Stimulated activated naive B cell treated with anti-CD40 and anti-IgM and Interleukin-4, amounts not matched to agents 10 μg/mL and 1 μg/mL and 100 μg/mL, for 72 hours (primary cell): Measurements from ENCODE around the gene FARP1.

Experiments
- ATAC-seq, 2 donors: fragments of 150-1000 bp; cut with Tn5 transposase; replicated peaks; 2 replicates each; pipeline ENCODE4 v1.10.0; 2021; ENCODE audit warnings: moderate library complexity in 1 of 2
- DNase-seq: peaks from one replicate; pipeline ENCODE4 v3.0.0; 2021
- H3K27ac Mint-ChIP-seq: one replicate; pipeline ENCODE4 v1.8.0; 2022; ENCODE audit warnings: mild to moderate bottlenecking, mixed read lengths
- H3K27me3 Mint-ChIP-seq, 2 donors: one replicate each; pipeline ENCODE4 v1.8.0; 2022; ENCODE audit warnings: mixed read lengths in 2 of 2
- H3K36me3 Mint-ChIP-seq, 2 donors: one replicate each; pipeline ENCODE4 v1.8.0; 2022; ENCODE audit warnings: mixed read lengths in 2 of 2, mild to moderate bottlenecking in 1 of 2
- H3K4me1 Mint-ChIP-seq, 2 donors: one replicate each; pipeline ENCODE4 v1.8.0; 2022; ENCODE audit warnings: mixed read lengths in 2 of 2, mild to moderate bottlenecking in 1 of 2
- H3K4me3 Mint-ChIP-seq, 2 donors: one replicate each; pipeline ENCODE4 v1.8.0; 2022; ENCODE audit warnings: mild to moderate bottlenecking in 2 of 2, mixed read lengths in 2 of 2, moderate library complexity in 1 of 2
- H3K9me3 Mint-ChIP-seq, 2 donors: one replicate each; pipeline ENCODE4 v1.8.0; 2022; ENCODE audit warnings: mixed read lengths in 2 of 2, mild to moderate bottlenecking in 1 of 2

Gene FARP1

DNA sequence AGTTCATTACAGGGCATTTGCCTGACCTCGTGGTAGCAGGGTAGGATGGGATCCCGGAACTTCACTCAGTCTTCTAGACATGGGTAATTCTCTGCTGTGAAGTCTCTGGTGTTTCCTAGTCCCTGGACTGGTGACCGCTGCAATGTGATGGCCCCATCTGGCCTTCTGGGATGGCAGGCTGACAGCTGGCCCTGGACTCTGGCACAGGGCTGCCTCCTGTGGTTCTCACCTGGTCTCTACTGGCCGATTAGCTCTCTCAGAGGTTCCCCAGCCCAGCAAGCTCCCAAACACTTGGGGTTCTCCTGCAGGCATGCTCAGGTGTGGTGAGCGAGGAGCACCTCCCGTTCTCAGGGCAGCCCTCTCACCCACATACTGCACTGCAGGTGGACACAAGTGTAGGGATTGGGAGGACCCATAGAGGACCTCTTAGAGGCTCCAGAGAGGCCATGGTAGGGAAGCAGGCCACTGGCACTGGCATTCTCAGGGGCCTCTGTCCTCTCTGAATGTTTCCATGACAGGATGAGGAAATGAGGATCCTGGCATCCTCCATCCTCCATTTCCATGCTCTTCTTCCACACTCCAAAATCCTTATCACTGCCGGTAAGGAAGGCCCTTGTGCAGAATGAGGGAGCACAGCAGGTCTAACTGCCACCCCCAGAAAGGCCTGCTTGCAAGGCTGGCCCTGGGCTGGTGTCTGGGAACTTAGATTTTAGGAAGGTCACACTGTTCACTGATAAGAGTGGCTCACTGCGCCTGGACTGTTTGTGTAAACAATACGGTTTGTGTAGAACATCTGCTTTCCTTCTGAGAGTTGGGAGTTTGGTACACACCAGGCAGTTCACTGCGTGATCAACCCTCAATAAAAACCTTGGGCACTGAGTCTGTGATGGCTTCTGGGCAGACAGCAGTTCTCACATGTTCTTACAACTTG, 31.5 kb upstream of the FARP1 start:
- no peak for DNase-seq
- ATAC-seq = no peak
- Mint-ChIP-seq H3K9me3 (no peaks in the 10 kb centered on the region), H3K36me3 (no peaks in the 10 kb centered on the region), H3K4me3 (no peak overlapping the region), H3K27me3 (peaks cover 7% of the 10 kb centered on the region in 2 donors), H3K27ac (no peak overlapping the region), H3K4me1 (no peaks in the 10 kb centered on the region)

DNA sequence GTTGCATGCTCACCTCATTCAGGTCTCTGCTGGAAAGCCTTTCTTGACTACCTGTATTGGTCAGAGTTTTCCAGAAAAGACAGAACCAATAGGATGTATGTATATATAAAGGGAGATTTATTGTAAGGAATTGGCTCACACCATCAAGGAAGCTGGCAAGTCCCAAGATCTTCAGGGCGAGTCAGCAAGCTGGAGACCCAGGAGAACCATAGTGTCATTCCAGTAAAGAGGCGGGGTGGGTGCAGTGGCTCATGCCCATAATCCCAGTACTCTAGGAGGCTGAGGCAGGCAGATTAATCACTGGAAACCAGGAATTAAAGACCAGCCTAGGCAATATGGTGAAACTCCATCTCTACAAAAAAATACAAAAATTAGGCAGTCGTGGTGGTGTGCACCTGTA, 30.4 kb upstream of the FARP1 start:
- no peak for DNase-seq
- no peak overlapping the region for H3K27ac Mint-ChIP-seq
- no peak for ATAC-seq
- peaks cover 7% of the 10 kb centered on the region in 2 donors for H3K27me3 Mint-ChIP-seq
- H3K4me1 Mint-ChIP-seq = no peaks in the 10 kb centered on the region
- no peaks in the 10 kb centered on the region for H3K36me3 Mint-ChIP-seq
- H3K4me3 Mint-ChIP-seq = no peak overlapping the region
- no peaks in the 10 kb centered on the region for H3K9me3 Mint-ChIP-seq

DNA sequence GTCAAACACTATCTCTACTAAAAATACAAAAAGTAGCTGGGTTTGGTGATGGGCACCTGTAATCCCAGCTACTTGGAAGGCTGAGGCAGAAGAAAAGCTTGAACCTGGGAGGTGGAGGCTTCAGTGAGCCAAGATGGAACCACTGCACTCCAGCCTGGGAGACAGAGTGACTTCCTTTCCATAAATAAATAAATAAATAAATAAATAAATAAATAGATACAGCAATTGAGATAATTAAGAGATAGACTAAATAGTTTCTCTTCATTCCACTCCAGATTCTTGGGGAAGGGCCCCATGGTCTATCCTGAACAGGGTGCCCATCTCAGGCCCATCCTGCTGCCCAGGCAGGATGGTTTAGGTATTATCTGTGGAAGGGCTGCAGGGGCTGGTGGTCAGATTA, 24.0 kb upstream of the FARP1 start:
- Mint-ChIP-seq H3K4me1 (no peaks in the 10 kb centered on the region), H3K9me3 (peaks cover 7 to 10% of the 10 kb centered on the region in 2 donors)

DNA sequence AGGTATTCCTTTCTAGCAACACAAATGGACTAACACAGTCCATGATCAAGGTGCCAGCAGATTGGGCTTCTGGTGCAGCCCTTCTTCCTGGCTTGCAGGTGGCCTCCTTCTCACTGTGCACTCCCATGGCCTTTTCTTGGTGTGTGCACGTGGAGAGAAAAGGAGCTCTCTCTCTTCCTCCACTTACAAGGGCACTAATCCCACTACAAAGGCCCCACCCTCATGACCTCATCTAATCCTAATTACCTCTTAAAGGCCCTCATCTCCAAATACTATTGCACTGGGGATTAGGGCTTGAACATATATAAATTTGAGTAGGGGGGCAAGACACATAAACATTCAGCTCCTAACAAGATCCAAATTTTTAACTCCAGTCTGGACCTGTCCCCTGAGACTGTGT, 19.7 kb upstream of the FARP1 start:
- H3K27ac Mint-ChIP-seq = no peak overlapping the region
- peaks cover 0 to under 1% of the 10 kb centered on the region in 2 donors for H3K4me1 Mint-ChIP-seq
- H3K9me3 Mint-ChIP-seq = peaks cover 12 to 19% of the 10 kb centered on the region in 2 donors
- ATAC-seq = no peak
- H3K27me3 Mint-ChIP-seq = peaks cover 7 to 15% of the 10 kb centered on the region in 2 donors
- no peak for DNase-seq
- no peak overlapping the region for H3K4me3 Mint-ChIP-seq
- H3K36me3 Mint-ChIP-seq = peaks cover 1 to 7% of the 10 kb centered on the region in 2 donors

More for the DNA sequence above, 24.0 kb upstream of the FARP1 start:
- no peak for DNase-seq
- Mint-ChIP-seq H3K4me3 (no peak overlapping the region), H3K27ac (no peak overlapping the region), H3K27me3 (no peaks in the 10 kb centered on the region), H3K36me3 (peaks cover 0 to 1% of the 10 kb centered on the region in 2 donors)
- no peak for ATAC-seq

DNA sequence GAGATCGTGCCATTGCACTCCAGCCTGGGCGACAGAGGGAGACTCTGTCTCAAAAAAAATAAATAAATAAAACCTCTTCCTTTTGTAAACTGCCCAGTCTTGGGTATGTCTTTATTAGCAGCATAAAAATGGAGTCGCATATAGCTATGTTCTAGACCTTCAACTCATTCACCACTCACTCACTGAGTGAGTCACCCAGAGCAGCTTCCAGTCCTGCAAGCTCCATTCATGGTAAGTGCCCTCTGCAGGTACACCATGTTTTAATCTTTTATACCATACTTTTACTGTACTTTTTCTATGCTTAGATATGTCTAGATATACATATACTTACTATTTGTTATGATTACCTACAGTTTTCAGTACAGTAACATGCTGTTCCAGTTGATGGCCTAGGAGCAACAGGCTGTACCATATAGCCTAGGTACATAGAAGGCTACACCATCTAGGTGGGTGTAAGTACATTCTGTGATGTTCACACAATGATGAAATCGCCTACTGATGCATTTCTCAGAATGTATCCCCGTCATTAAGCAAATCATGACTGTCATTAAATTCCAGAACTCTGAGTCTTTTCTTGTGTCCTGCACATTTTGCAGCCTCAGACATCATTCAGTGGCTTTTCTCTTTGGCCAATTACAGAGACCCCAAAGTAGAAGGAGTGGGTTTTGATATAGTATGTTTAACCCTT, 13.7 kb upstream of the FARP1 start:
- DNase-seq (no peak), ATAC-seq (no peak)
- Mint-ChIP-seq H3K27ac (no peak overlapping the region), H3K4me1 (peaks cover 7 to 10% of the 10 kb centered on the region in 2 donors), H3K36me3 (peaks cover 1 to 2% of the 10 kb centered on the region in 2 donors), H3K4me3 (no peak overlapping the region), H3K9me3 (peaks cover 11 to 12% of the 10 kb centered on the region in 2 donors), H3K27me3 (peaks cover 17 to 28% of the 10 kb centered on the region in 2 donors)

DNA sequence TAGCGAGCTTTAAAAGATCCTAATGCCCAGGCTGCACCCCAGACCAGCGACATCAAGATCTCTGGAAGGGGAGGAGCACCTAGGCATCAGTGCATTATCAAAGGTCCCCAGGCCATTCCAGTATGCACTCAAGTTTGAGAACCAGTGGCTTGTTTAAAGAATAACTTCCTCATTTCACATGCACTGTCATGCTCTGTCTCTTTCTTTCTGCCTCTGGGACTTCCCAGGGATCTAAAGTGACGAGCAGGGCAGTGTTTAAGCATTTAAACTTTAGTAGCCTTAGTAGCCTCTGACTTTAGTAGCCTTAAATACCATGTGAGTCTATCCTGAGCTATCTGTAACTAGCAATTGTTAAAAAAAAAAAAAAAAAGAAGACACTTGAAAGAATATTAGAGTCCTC, 8.9 kb upstream of the FARP1 start:
- Mint-ChIP-seq H3K9me3 (peaks cover 0 to 3% of the 10 kb centered on the region in 2 donors), H3K4me3 (no peak overlapping the region), H3K4me1 (peaks cover 5 to 7% of the 10 kb centered on the region in 2 donors), H3K36me3 (no peaks in the 10 kb centered on the region), H3K27me3 (peaks cover 11 to 39% of the 10 kb centered on the region in 2 donors), H3K27ac (no peak overlapping the region)
- DNase-seq (peak; percentile 33), ATAC-seq (peak; percentile 97 to 99)

DNA sequence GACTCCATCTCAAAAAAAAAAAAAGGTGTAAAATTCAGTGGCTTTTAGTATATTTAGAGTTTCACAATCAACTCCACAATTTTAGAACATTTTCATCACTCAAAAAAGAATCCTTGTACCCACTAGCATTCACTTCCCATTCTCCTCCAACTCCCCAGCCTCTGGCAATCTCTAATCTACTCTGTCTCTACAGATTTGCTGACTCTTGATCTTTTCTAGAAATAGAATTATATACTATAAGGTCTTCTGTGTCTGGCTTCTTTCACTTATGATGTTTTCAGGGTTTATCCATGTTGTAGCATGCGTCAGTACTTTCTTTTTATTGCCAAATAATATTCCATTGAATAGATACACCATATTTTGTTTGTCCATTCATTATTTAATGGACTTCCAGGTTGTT, 8.0 kb upstream of the FARP1 start:
- DNase-seq (no peak), ATAC-seq (no peak)
- peaks cover 0 to 2% of the 10 kb centered on the region in 2 donors for H3K9me3 Mint-ChIP-seq
- H3K4me3 Mint-ChIP-seq = no peak overlapping the region
- H3K36me3 Mint-ChIP-seq = no peaks in the 10 kb centered on the region
- peaks cover 5 to 7% of the 10 kb centered on the region in 2 donors for H3K4me1 Mint-ChIP-seq
- H3K27me3 Mint-ChIP-seq = peaks cover 15 to 47% of the 10 kb centered on the region in 2 donors
- no peak overlapping the region for H3K27ac Mint-ChIP-seq

DNA sequence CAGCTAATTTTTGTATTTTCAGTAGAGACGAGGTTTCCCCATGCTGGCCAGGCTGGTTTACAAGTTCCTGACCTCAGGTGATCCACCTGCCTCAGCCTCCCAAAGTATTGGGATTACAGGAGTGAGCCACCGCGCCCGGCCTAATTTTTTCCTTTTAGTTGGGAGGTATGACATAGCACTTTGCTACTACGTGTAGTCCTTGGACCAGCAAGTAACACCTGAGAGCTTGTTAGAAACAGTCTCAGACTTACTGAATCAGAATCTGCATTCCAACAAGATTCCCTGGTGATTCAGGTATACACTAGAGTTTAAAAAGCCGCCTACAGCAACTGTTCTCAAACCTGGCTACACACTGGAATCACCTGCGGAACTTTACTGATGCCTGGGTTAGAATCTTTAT, 1.8 kb upstream of the FARP1 start:
- Mint-ChIP-seq H3K27me3 (peaks cover 50 to 69% of the 10 kb centered on the region in 2 donors), H3K27ac (no peak overlapping the region), H3K4me1 (peaks cover 15 to 22% of the 10 kb centered on the region in 2 donors), H3K36me3 (no peaks in the 10 kb centered on the region), H3K4me3 (no peak overlapping the region), H3K9me3 (no peaks in the 10 kb centered on the region)
- no peak for DNase-seq
- ATAC-seq = no peak

DNA sequence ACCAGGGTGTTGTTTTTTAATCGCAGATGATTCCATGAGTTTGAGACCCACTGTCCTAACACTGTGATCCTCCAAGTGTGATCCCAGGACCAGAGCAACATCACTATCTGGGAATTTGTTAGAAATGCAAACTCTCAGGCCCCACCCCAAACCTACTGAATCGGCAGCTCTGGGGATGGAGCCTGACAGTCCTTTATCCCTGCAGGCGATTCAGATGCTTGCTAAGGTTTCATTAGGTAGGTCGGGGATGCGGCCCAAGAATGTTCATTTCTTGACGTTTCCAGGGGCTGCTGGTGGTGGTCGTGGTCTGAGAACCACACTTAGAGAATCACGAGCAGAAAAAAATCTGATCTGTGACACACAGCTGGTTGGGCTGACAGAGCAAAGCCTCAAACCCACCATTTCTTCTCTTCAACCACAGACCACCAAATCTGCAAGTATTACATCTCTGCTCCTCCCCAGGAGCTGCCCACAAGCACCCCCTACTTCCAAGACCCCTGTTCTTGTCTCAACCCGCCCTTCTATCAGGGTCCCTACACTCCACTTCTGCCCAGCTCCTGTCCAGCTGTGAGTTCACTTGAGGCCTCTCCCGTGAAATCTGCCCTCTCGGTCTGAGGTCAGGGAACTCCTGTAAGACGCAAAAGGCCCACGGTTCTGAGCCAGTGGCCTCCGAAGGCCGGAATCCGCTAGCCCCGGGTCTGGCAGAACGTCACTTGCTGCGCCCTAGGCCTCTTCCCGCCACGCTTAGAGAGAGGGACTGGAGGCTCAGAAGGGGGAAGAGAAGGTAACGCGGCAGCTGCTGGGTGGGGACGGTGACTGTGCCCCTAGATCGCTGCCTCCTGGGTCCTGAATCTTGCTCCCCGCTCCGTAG, 1.1 kb upstream of the FARP1 start:
- H3K27me3 Mint-ChIP-seq = peaks cover 57 to 67% of the 10 kb centered on the region in 2 donors
- H3K4me3 Mint-ChIP-seq = peak overlapping the region; percentile 66 to 84
- DNase-seq = no peak
- H3K9me3 Mint-ChIP-seq = no peaks in the 10 kb centered on the region
- peaks cover 15 to 22% of the 10 kb centered on the region in 2 donors for H3K4me1 Mint-ChIP-seq
- no peaks in the 10 kb centered on the region for H3K36me3 Mint-ChIP-seq
- peak; percentile 30 to 40 for ATAC-seq
- H3K27ac Mint-ChIP-seq = no peak overlapping the region

DNA sequence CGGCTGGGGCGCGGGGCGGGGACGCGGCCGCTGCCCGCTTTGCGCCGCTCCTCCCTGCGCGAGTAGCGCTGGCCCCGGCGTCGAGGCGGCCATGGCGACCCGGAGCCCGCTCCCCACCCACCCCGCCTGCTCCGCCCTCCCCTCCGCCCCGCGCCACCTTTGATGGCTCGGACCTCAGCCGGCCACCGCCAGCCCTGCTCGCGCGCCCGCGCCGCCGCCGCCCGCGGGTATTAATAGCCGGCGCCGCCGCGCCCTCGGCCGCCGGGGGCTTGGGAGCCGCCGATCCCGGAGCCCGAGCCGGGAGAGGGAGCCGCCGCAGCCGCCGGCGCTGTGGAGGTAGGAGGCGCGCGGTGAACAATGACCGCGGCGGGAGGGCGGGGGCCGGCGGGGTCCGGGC, 261 bp downstream of the FARP1 start:
- Mint-ChIP-seq H3K9me3 (no peaks in the 10 kb centered on the region), H3K36me3 (no peaks in the 10 kb centered on the region), H3K4me1 (peaks cover 15 to 22% of the 10 kb centered on the region in 2 donors), H3K27ac (no peak overlapping the region), H3K27me3 (peaks cover 61 to 70% of the 10 kb centered on the region in 2 donors), H3K4me3 (no peak overlapping the region)
- ATAC-seq = peak; percentile 25 to 26
- DNase-seq = no peak

DNA sequence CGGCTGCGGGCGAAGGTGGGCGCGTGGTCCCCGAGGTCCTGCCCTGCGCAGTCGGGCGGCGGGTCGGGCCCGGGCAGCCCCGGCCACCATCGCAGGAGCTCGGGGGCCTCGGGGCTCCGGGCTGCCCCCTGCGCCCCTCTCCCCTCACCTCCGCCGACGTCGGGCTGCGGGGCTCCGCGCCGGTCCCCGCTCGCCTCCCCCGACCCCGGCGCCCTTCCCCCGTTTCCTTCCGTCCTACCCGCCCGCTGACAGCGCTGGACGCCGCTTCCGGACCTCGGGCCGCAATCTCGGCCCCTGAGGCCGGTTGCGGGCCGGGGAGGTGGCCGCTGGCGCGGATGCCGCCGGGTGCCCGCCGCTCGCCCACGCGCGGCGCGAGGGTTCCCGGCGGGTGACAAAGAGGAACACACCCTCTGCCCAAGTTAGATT, 720 bp downstream of the FARP1 start:
- Mint-ChIP-seq H3K36me3 (no peaks in the 10 kb centered on the region), H3K4me3 (peak overlapping the region; percentile 56 to 72), H3K27me3 (peaks cover 61 to 71% of the 10 kb centered on the region in 2 donors)

DNA sequence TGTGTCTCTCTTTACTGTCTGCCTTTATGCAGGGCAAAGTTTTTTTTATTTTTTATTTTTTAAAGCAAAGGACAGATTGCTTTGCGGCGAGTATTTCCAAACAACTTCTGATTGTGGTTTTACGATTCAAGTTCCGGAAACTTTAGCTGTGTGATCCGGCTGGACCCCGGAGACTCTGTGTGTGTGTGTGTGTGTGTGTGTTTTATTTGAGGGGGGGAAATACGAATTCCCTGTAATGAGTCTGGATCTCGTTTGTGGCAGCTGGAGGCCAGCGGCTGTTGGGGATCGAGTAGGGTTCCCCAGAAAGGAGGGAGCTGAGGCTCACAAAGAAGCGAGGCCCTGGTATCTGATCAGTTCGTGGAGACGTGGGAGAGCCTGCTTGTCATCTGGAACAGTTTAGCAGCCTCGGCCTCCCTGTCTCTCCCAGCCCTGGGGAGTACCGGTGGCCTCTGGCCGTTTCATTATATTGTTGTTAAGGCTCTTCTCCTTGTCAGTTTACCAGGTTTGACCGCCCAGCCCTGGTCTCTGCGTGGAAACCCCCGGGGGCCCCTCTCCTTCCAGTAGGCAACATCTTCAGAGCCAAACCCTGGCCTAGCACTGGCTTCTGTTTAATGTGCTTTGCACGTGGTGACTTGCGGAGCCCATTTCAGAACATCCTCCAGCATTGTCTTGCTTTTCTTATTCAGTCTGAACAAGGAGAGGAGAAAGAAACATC, 1.3 kb downstream of the FARP1 start:
- DNase-seq (no peak), ATAC-seq (no peak)
- peaks cover 15 to 22% of the 10 kb centered on the region in 2 donors for H3K4me1 Mint-ChIP-seq
- H3K27me3 Mint-ChIP-seq = peaks cover 65 to 74% of the 10 kb centered on the region in 2 donors
- H3K9me3 Mint-ChIP-seq = no peaks in the 10 kb centered on the region
- H3K36me3 Mint-ChIP-seq = no peaks in the 10 kb centered on the region
- no peak overlapping the region for H3K27ac Mint-ChIP-seq
- H3K4me3 Mint-ChIP-seq = peak overlapping the region; percentile 56 to 72

More for the DNA sequence above, 720 bp downstream of the FARP1 start:
- no peak for DNase-seq
- Mint-ChIP-seq H3K9me3 (no peaks in the 10 kb centered on the region), H3K4me1 (peaks cover 15 to 22% of the 10 kb centered on the region in 2 donors), H3K27ac (no peak overlapping the region)
- ATAC-seq = peak in 1 of 2 donors; percentile 22

DNA sequence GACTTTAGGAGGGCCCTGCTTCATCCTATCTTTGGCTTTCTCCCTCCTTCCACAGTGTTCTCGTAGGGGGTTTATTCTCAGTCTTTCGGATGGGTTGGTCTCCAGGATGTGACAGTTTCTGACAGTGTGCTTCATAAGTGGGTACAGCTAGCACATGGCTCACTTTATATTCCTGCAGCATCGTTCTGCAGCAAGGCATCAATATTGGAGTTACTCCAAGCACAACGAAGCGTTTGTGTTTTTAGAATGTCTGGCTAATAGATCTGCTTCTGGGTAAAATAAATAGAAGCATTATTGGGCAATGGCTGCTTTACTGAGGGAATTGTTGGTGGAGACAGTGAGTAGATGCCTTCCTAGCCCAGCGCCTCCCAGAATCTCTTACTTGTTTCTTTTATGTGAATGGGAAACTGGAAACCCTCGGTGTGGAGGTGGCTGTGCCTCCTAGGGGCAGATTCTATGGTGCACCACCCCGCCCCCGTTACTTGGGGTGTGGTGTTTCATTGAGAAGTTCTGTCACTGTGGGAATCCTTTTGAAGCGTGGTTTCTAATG, 2.0 kb downstream of the FARP1 start:
- Mint-ChIP-seq H3K4me1 (peaks cover 15 to 22% of the 10 kb centered on the region in 2 donors), H3K36me3 (no peaks in the 10 kb centered on the region), H3K27ac (no peak overlapping the region), H3K4me3 (no peak overlapping the region), H3K27me3 (peaks cover 63 to 69% of the 10 kb centered on the region in 2 donors), H3K9me3 (no peaks in the 10 kb centered on the region)
- DNase-seq (no peak), ATAC-seq (no peak)
